Activated effector memory CD4-positive, alpha-beta T cell treated with anti-CD3 and anti-CD28 coated beads, Interleukin-2, amount 50 U/mL, for 16 hours (primary cell): Measurements from ENCODE around the gene SLC38A6.

Source experiments
- DNase-seq: peaks from one replicate; pipeline ENCODE4 v3.0.0-alpha.2; 2020

The SLC38A6 gene

DNA sequence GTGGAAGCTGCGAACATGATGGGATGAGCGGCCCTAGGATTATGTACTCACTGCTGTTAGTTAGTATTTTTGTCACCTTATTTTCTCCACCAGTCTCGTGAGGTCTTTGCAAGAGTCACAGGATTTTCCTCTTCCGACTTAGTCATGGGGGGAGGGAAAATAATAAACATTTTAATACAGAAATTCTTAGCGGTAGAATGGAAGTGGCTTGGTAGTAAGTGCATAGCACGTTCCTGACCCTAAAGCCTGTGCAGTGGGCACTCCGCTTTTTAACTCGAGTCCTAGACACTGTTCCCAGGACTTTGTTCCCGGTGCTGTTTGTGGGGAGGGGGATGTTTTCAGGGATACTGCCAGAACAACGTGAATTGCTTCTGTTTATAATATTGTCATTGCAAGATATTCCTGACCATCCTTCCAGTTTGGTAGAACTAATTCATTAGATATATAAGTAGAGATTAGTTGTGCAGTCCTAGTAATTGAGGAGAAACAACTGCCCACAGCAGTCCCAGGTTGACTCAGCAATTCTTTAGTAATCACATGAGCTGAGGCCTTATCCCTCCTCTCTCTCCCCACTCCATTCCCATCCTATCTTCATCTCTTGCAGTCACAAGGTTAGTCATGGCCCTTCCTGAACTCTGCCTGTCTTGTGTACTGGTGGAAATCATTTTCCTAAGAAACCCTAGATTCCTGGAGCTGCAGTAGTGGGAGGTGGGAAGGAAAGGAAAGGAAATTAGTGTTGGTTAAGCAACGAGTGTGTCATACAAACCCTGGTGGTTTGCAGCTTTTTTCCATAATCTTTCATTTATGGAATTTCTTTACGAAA is 799 bp downstream of the SLC38A6 start:
- DNase-seq = no peak

DNA sequence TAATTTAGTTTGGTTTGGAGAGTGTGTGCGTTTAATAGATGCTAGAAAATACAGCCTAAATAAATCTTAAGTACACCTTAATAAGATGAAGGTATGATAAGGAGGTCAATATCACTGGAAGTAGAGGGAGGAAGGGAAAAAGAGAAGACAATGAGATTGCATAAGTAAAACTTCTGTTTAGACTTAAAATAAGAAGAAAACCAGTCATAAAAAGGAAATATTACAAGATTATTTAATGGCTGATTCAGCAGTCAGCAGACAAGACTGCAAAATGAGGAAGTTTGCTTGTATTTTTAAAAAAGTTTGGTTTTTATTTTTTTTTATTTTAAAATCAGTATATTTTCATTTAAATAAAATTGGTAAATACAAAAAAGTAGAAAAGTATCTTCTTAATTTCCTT is 3.2 kb downstream of the SLC38A6 start:
- DNase-seq = no peak

DNA sequence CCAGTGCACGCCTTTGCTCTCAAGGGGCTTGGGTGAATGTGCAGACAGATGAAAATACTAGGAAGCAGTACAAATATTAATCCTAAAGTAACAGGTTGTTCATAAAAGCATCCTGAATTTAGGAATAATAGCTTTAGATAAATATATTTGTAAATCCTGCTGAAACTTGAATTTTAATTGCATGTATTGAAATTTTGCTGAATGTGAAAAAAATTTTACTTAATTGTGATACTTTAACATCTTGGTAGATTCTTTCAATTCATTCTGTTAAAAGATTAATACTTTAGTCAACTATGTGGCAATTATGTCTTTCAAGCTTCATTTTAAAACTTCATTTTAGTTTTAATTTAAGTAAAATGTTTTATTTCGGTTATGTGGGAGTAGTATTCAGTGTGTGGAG is 5.5 kb downstream of the SLC38A6 start:
- DNase-seq = no peak

DNA sequence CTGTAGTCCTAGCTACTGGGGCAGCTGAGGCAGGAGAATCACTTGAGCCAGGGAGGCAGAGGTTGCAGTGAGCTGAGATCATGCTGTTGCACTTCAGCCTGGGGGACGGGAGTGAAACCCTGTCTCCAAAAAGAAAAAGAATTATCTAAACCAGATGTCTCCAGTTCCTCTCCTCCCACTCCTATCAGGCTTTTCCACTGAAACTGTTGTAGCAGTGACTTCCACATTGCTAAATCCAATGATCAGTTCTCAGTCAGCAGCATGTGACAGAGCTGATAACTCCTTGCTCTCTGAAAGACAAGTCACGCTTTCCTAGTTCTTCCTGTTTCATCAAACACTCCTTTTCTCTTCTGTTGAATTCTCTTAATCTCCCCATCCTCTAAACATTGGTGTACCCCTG is 8.6 kb downstream of the SLC38A6 start:
- DNase-seq = no peak

DNA sequence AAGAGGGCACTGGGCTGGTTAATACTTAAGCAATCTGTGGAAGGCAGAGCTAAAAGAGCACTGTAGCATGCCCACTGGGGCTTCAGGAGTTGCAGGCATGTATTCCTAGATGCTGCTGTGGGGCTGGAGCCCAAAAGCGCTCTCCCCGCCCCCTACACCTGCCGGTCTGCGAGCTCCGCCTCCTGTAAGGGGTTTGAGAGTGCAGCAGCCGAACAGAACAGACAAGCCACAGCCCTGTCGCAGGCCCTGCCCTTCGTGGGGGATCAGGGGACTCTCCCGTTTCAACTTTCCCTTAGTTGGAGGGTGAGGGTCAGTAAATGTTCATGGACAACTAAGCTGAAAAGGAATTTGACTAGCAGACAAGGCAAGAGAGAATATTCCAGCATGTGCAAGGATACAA is 17.6 kb downstream of the SLC38A6 start:
- DNase-seq = no peak

DNA sequence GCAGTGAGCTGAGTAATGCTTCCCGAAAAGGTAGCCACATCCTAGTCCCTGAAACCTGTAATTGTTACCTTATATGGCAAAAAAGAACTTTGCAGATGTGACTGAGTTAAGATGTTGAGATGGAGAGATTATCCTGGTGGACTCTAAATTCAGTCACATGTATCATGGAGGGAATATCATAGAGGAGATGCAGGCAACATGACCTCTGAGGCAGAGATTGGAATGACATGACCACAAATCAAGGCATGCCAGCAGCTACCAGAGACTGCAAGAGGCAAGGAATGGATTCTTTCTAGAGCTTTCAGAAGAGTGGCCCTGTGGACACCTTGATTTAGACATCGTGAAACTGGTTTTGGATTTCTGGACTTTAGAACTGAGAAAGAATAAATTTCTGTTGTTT is 18.5 kb downstream of the SLC38A6 start:
- no peak for DNase-seq

DNA sequence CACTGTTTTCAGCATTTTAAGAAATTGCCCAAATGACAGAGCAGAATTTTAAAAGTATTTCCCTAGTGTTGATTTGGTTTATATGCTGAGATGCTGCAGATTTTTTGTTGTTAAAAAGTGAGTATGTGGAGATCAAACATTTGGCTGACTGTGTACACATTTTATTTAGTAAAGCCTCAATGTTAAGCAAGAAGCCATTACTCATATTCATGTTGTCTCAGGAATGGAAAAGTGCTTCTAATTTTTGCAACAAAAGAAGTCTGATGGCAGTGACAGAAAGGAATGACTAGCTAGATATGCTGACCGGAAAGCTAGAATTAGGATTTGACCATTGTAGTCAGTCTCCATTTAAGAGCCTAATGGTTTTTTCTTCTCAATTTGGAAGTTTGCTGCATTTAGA is 22.5 kb downstream of the SLC38A6 start:
- no peak for DNase-seq

DNA sequence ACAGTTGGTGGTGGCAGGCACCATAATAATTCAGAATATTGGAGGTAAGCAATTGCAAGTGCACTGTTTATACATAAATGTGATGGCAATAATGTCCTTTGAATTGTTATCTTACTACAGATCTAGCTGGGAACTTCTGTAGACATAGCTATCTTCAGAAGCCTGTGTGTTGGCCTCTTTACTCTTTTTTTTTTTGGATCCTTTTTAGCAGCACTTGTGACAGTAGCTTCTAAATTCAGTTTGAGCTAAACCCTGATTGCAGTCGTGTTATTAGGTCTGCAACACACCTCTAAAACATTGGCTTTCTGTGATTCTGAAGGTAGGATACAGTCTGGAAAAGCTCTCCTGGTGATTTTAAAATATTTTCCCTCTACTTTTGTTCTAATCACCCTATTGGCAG is 38.5 kb downstream of the SLC38A6 start:
- no peak for DNase-seq

DNA sequence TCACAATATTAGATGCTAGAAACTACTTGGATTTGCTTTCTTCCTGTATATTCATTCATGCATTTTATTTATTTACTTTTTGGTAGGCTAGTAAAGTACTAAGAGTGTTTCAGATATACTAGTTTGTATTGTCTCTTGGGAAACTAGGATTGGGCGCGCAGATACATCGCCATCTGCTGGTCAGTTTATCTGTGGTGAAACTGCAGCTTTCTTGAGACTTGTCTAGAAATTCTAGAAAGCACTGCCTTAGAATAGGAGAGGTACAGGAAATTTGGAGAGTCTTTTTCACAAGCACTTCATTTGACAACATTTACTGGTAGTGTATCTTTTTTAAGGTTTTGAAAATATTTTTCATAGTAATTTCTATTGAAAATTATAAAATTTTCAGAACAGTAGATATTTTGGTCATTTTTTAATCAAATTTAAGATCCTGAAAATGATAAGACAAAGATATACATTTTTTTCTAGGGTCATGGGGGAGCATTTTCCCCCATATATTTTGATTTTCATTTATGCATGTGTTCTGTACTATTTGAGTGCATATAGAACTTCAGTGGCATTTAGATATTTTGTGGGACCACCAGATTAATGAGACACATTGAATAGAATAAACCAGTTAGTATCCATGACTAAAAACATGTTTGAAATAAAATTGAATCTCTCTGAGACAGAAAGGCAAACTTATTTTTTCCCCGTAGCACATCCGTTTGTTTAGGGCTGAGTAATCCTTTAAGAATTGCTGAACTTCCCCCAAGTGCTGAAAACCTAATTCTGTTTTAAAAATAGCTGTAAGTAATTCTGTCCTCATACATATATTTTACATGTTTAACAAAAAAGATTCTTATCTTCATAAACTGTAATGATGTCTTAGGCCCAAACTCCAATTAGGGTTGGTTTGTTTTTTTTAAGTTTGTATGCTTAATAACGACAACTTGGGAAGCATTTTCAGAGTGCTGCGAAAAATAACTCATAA is 44.5 kb downstream of the SLC38A6 start:
- DNase-seq = peak; percentile 76

DNA sequence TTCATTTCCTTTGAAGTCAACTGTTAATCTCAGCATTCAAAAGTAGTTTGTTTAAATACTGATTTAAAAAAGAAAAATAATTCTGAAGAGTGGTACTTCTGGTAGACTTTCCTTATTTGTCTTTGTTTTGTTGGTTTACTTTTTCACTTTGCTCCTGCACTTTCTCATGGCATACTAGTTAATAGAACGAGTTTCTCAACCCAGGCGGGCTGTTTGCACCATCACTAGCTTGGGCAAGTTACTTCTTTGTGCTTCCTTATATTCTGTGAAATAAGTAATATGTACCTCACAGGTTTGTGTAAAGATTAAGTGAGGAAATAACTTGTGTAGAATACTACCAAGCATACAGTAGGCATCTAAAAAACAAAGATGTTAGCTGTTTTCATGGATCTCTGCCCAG is 45.5 kb downstream of the SLC38A6 start:
- no peak for DNase-seq

DNA sequence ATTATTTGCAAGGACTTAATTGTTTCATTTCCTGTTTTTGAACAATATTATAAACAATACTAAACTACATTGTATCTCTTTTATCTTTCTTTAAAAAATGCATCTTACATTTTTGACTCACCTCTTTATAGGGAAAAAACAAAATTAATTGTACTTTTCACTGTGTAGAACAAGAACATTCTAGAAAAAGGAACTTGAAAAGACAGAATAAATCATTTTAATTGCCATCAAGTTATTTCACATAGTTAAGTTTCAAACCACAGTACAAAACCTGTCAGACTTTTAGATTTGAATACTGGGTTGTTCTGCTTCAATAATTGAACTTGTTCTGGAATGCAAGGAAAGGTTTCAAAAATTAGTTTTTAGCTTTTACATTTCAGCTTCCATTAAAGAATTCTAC is 50.0 kb downstream of the SLC38A6 start:
- no peak for DNase-seq

DNA sequence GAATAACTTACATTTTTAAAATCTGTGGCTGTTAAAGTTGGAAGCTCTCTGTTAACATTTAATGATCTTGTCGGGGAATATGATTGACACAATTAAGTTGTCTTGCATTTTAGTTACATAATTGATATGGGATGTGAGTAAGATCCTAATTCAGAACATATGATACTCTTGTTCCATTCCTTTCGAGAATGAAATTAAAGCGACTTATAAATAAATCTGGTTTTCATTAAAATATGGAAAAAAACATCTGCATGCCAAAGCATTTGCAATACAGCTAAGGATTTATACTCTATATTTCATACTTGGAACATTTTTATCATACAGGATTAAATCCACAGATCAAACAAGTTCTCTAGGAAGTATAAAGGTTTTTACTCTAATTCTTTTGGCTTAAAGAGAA is 52.0 kb downstream of the SLC38A6 start:
- no peak for DNase-seq

DNA sequence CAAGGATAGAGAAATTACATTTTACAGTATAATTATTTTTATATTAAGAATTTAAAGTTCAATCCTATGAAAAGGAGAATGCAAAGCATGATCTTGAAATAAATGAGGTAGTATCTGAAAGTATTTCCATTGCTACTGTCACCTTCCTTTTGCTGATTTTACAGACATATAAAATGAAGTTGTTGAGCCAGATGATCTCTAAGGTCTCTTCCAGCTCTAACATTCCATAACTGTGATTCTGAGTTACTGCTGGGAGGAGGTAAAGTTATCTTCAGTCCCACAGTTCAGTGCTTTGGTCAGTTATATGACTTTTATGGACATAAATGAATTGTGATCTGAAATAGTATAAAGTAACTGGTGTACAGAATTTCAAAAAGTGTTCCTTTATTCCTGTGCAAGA is 52.8 kb downstream of the SLC38A6 start:
- DNase-seq = no peak

DNA sequence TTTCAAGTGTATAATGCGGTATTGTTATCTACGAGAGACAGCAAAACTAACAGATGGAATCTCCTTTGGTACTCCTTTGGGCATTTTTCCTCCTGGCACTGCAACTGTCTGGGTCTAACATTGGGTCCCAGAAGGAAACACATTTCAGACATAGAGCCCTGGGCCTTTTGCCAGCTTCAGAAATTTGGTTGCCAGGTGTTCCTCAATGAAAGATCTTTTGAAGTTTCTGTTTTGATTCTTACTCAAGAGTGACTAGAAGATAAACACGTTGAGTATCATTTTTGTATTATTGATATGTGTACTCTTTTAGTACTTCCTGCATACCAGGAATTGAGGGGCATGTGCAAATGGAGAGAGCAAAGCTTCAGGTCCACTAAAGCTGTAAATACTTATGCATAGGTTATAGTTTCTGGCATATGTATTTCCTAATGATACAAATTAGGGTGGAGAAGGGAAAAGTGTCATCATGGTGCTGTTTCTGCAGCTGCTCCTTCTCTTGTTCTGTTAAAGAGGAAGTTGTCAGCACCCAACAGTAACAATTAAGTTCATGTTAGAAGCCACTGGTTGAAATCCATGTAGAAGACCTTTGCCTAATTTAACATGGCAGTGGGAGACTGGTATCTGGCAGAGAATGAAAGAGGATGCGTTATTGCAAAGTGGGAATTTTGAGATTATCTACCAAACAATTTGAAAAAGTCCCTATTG is 53.5 kb downstream of the SLC38A6 start:
- no peak for DNase-seq

DNA sequence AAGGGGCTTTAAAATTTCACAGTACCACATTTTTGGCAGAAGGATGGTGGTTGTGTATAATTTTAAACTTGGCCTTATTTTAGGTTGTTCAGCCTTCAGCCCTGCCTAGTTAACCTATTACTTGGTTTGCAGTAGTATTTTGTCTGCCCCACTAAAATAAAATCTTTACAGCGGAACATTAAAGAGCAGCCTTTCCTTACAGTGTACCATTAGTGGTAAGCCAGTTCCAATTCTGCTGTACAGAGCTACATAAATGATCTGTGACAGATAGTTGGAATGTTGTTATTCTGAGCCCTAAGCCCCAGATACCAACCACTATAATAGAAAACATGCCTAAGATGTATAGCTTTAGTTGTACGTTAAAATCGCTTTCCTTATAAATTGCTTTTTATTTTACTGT is 56.2 kb downstream of the SLC38A6 start:
- no peak for DNase-seq

DNA sequence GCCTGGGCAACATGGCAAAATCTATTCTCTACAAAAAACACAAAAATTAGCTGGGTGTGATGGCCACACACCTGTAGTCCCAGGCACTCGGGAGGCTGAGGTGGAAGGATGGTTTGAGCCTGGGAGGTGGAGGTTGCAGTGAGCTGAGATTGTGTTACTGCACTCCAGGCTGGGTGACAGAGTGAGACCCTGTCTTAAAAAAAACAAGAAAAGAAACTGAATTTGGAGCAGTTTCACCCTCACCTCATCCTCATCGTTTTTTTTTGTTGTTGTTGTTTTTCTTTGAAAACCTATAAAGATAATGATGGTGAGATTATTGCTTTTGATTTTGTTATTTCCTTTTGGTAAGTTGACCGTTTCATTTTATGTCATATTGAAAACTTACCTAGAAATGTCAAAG is 60.7 kb downstream of the SLC38A6 start:
- DNase-seq = no peak

DNA sequence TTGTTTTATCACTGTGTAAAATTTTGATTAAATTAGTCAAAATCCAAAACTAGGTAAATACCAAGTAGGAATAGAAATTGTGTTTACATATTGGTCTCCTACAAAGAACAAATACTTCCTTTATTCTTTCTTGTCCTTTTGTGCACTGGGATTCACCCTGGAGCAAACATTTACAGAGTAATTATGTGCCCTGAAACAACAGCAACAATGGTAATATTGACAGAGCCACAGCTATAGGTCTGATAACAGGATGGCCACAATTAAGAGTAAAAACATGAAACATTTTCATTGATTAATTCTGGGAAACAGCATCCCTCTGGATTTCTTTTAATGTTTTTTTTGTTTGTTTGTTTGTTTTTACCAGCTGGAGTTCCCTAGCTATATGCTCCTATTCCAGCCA is 61.2 kb downstream of the SLC38A6 start:
- DNase-seq = no peak

DNA sequence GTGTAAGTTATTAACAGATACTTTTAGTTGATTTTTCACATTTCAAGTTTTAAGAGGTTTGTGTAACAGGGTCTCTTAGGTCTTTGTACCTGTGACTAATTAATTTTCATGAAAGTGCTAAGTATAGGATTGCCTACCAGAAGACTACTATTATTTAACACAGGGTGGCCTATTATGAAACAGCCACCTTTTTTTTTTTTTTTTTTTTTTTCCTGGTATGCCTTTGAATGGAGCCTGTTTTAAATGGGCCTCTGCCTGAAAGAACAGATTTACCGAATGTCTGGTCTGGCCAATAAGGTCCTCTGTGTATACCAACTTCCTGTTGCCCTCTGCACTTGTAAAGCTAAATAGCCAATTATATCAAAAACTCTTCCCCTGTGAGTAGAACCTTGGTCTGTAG is 62.5 kb downstream of the SLC38A6 start:
- DNase-seq = no peak

DNA sequence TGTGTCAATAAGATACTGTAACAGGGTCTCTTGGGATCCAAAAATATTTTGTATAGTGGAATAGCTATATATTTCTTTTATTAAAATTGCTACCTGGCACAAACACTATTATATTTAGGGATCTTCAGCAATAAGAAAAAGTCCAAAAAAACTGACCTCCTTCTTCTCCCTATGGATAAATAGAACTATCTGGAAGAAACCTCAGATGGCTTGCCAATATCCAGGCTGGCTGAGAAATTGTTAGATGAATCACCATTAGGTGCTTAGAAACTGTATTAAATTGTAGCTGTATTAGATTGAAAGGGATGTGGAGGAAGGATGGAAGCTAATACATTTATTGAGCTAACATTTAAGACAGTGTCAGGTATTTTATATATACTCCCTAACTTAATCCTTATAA is 66.0 kb downstream of the SLC38A6 start:
- no peak for DNase-seq

DNA sequence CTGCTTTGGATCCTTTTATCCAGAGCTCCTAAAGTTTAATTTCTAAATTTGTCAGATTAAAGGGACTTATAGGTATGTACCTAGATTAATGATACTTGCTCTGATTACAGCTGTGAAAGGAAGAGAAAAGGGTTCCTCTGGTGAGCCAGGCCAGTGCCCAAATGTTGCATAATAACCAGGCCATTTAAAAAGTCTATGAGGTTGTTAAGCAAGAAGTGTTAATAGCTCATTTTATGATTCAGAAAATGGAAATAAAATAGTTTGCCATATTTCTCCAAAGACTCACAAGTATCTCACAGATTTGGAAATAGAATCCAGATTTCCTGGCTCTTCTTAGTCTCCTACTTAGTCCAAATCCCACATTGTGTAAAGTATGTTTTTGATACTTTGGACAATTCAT is 67.6 kb downstream of the SLC38A6 start:
- DNase-seq = no peak

DNA sequence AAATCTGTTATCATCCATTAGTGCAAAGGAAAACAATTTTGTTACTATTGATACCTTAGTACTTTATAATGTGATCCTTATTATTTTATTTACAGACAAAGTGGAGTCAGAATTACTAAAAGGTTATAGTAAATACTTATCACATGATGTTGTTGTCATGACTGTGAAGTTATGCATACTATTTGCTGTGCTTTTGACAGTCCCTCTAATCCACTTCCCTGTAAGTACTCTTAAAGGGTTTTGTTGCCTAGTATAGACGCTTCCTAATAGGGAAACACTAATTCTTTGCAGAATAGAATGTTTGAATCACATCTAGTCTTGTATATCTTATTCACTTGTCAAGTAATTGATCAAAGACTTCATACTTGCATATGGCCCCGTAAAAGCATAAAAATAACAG is 69.4 kb downstream of the SLC38A6 start:
- no peak for DNase-seq

DNA sequence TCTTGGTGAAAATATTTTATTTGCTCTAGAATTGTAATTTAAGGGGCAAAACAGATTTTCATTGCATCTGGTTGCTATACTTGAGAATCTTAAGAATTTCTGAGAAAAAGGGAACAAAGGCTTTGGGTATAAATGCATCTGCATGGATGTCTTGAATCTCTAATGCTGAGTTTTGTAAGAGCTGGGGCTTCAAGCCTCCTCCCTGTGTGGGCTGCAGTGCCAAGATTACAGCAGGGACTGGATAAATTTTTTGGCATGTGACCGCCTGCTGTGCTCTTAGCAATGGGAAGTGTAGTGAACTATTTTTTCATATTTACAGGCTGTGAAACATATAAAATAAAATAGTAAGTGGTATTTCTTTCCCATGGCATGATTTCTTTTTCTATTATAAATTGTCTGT is 70.0 kb downstream of the SLC38A6 start:
- no peak for DNase-seq

DNA sequence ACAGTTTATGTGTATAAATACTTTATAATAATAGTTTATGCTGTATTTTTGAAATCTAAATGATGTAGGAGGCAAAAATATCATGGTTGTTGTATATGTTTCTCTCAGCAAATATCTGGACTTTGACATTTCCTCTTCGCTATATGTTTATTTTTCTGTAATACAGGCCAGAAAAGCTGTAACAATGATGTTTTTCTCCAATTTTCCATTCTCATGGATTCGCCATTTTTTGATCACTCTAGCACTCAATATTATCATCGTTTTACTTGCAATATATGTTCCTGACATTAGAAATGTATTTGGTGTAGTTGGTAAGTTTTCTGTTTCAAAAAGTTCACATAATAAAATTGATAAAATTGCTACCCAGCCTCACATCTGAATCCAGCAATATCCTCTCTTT is 70.6 kb downstream of the SLC38A6 start:
- DNase-seq = no peak

DNA sequence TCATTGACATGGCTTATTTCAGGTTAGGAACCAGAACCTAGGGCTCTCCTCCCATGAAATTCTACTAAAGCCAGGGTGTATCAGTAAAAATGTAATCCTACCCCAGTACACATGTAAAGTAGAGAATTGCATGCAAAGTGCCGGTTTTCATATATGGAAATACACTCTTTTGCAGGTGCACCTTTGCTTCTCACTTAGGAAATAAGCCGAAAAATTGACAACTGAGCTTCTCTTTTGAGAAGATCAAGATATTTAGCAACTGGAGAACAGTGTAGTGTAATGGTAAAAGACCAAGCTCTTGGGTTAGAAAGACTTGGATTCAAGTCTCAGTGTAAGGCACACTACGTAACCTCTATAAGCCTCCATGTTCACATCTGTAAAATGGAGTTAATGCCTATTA is 82.4 kb downstream of the SLC38A6 start:
- DNase-seq = no peak
